K562 (cell line): ENCODE measurements around the gene RARG. TPM values are rescaled to one million over a fixed set of nuclear protein-coding genes. Genes with fewer than 3 reads are reported as not detected.

Experiments used
- BHLHE40 ChIP-seq: IDR thresholded peaks from 2 replicates; pipeline ENCODE4 v1.6.1; 2011; ENCODE audit warnings: low read length, improper control_type of control experiment
- ELF4 ChIP-seq: fragments of 450-650 bp; formaldehyde crosslinking; IDR thresholded peaks from 2 replicates; pipeline ENCODE4 v1.4.0; 2022; ENCODE audit warnings: missing genetic modification characterization
- GABPA ChIP-seq: fragments of 200-800 bp; sonication (Bioruptor generic); conservative IDR thresholded peaks from 2 replicates; pipeline ENCODE4 v1.6.1; 2016; ENCODE audit warnings: low read depth, missing genetic modification characterization, missing compliant biosample characterization
- NR4A1 ChIP-seq, 2 experiments: fragments of 250-450 bp in 1 of 2; fragments of 450-650 bp in 1 of 2; sonication (Bioruptor Pico) in 1 of 2; IDR thresholded peaks; 2 replicates each; pipeline versions ENCODE4 v1.4.0 to v1.6.1; 2016 to 2020; ENCODE audit warnings: mild to moderate bottlenecking in 2 of 2, missing compliant biosample characterization in 1 of 2, missing genetic modification characterization in 1 of 2, moderate library complexity in 1 of 2
- STAT6 ChIP-seq: sonication (generic); formaldehyde crosslinking; IDR thresholded peaks from 2 replicates; pipeline ENCODE4 v1.8.1; 2023; ENCODE audit warnings: mild to moderate bottlenecking, missing genetic modification reagents
- UBTF ChIP-seq, 2 experiments: IDR thresholded peaks; 2 replicates each; pipeline ENCODE4 v1.6.1; 2012; ENCODE audit warnings: improper control_type of control experiment in 2 of 2, low read depth in 2 of 2, low read length in 2 of 2, borderline replicate concordance in 1 of 2
- ZNF696 ChIP-seq: fragments of 250-450 bp; sonication (Bioruptor Pico); conservative IDR thresholded peaks from 2 replicates; pipeline ENCODE4 v1.4.0; 2020; ENCODE audit warnings: mild to moderate bottlenecking, moderate library complexity
- ZNF740 ChIP-seq, 3 experiments: fragments of 200-800 bp in 1 of 3; sonication (Bioruptor generic) in 1 of 3; sonication (generic) in 1 of 3; formaldehyde crosslinking in 1 of 3; IDR thresholded peaks; 2 replicates each; pipeline versions ENCODE4 v1.6.1 to v1.8.0; 2016 to 2022; ENCODE audit warnings: mild to moderate bottlenecking in 2 of 3, missing compliant biosample characterization in 2 of 3, missing genetic modification characterization in 2 of 3, missing genetic modification reagents in 1 of 3
- polyA plus RNA-seq, 8 experiments: library from polyadenylated mRNA; depleted of rRNA in 4 of 8; stranded (reverse) in 5 of 8; unstranded in 3 of 8; fragments of >200 nt; fragmentation: Nextera tagmentation in 2 of 8; fragmentation: Illumina TruSeq in 1 of 8; extraction: Ambion mirVana in 2 of 8; extraction: Trizol in 1 of 8; gene quantifications; 2 replicates each; pipeline versions ENCODE4 v1.2.1 to v1.2.3, GENCODE V29; 2011 to 2014; ENCODE audit warnings: inconsistent platforms in 1 of 8, missing spikeins in 1 of 8
- total RNA-seq, 7 experiments: library from RNA; depleted of rRNA in 6 of 7; stranded (reverse); fragments of >200 nt in 6 of 7; fragmentation: Illumina TruSeq in 2 of 7; extraction: Trizol in 2 of 7; gene quantifications; 2 replicates each; pipeline versions ENCODE4 v1.2.1 to v1.2.3, GENCODE V29; 2011 to 2021; ENCODE audit warnings: low replicate concordance in 1 of 7
- TF ChIP-seq, protein P1 (sequence below): sonication (generic); formaldehyde crosslinking; IDR thresholded peaks from 2 replicates; pipeline ENCODE4 v1.8.1; 2023; ENCODE audit warnings: mild to moderate bottlenecking, missing genetic modification reagents, moderate library complexity
- TF ChIP-seq, protein P2 (sequence below), 2 experiments: fragments of 450-650 bp; conservative IDR thresholded peaks; 2 replicates each; pipeline ENCODE4 v1.6.1; 2017; ENCODE audit warnings: mild to moderate bottlenecking in 2 of 2, moderate library complexity in 2 of 2
- TF ChIP-seq, protein P3 (sequence below): sonication (generic); formaldehyde crosslinking; IDR thresholded peaks from 2 replicates; pipeline ENCODE4 v1.8.0; 2022; ENCODE audit warnings: missing genetic modification reagents, mild to moderate bottlenecking, moderate library complexity, borderline replicate concordance

RARG gene
- total and polyA plus RNA-seq, 9 of the 15 experiments (the other 6 are each of a cell fraction or from before 2014, with no cell fraction given), result 0.18 to 7.6 (median 3.8) TPM

- TF ChIP-seq BHLHE40 (0 out of 2 replicates have a peak, but pooled peaks have one; percentile 4), STAT6 (peak; percentile 64; the same call in 1 of the 2 replicates), GABPA (tag) (peak; percentile 61), ELF4 (CRISPR knock-in tag) (0 out of 2 replicates have a peak, but pooled peaks have one; percentile 25), NR4A1 (CRISPR knock-in tag; IDR thresholded peaks at IDR 0.05) (no peak; the same call in 1 of the 2 replicates), NR4A1 (tag; IDR thresholded peaks at IDR 0.05) (peak; percentile 53; the same call in 1 of the 2 replicates), ZNF696 (CRISPR knock-in tag) (no peak), UBTF (IDR thresholded peaks at IDR 0.05; ENCODE audit: borderline replicate concordance in 1 of 2, low read depth in 2 of 2, low read length in 2 of 2) (0 out of 4 replicates have a peak, but pooled peaks of 1 of the 2 experiments have one; percentile 38), ZNF740 (CRISPR knock-in tag; IDR thresholded peaks at IDR 0.05) (0 out of 2 replicates have a peak, but pooled peaks have one; percentile 28), ZNF740 (tag; IDR thresholded peaks at IDR 0.05) (no peak)
- TF ChIP-seq, protein P1, sequence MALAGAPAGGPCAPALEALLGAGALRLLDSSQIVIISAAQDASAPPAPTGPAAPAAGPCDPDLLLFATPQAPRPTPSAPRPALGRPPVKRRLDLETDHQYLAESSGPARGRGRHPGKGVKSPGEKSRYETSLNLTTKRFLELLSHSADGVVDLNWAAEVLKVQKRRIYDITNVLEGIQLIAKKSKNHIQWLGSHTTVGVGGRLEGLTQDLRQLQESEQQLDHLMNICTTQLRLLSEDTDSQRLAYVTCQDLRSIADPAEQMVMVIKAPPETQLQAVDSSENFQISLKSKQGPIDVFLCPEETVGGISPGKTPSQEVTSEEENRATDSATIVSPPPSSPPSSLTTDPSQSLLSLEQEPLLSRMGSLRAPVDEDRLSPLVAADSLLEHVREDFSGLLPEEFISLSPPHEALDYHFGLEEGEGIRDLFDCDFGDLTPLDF (CRISPR knock-in tag), result peak; percentile 89
- TF ChIP-seq, protein P2, sequence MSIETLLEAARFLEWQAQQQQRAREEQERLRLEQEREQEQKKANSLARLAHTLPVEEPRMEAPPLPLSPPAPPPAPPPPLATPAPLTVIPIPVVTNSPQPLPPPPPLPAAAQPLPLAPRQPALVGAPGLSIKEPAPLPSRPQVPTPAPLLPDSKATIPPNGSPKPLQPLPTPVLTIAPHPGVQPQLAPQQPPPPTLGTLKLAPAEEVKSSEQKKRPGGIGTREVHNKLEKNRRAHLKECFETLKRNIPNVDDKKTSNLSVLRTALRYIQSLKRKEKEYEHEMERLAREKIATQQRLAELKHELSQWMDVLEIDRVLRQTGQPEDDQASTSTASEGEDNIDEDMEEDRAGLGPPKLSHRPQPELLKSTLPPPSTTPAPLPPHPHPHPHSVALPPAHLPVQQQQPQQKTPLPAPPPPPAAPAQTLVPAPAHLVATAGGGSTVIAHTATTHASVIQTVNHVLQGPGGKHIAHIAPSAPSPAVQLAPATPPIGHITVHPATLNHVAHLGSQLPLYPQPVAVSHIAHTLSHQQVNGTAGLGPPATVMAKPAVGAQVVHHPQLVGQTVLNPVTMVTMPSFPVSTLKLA (conservative IDR thresholded peaks at IDR 0.05), result peak; percentile 90 to 96
- TF ChIP-seq, protein P3, sequence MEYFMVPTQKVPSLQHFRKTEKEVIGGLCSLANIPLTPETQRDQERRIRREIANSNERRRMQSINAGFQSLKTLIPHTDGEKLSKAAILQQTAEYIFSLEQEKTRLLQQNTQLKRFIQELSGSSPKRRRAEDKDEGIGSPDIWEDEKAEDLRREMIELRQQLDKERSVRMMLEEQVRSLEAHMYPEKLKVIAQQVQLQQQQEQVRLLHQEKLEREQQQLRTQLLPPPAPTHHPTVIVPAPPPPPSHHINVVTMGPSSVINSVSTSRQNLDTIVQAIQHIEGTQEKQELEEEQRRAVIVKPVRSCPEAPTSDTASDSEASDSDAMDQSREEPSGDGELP (CRISPR knock-in tag), result peak; percentile 76
These were observed 36.1 kb upstream of the RARG start, which contains the start of gene ESPL1 (continued) for GRCh38 chr12:53267999-53268629.
